NCI-H1417 treated with DMSO at 0.1 percent for 48 hours (cell line): ENCODE data around the gene BRSK2.
"Not testable (repeated sequence)": the region's sequence is repeated elsewhere in the genome, so short reads cannot be mapped to it uniquely, and the experiment has no call there.

Experiments used
- DNase-seq: peaks from one replicate; lab custom pipeline; 2025; lab: John Stamatoyannopoulos, UW

Gene BRSK2

GRCh38 chr11:1409852-1410125, 20.1 kb downstream of the BRSK2 start:
- DNase-seq = not testable (repeated sequence)

GRCh38 chr11:1410366-1411291, 20.9 kb downstream of the BRSK2 start:
- DNase-seq = no peak

GRCh38 chr11:1411301-1411700, 21.6 kb downstream of the BRSK2 start:
- DNase-seq = no peak

- DNase-seq = not testable (repeated sequence)
These were observed 22.0 kb downstream of the BRSK2 start for GRCh38 chr11:1411739-1412138.

GRCh38 chr11:1412377-1413095, 22.8 kb downstream of the BRSK2 start:
- no peak for DNase-seq

- DNase-seq = no peak
These were observed 24.9 kb downstream of the BRSK2 start for GRCh38 chr11:1414650-1415049.

GRCh38 chr11:1415631-1416030, 25.9 kb downstream of the BRSK2 start:
- no peak for DNase-seq

- not testable (repeated sequence) for DNase-seq
These were observed 28.6 kb downstream of the BRSK2 start for GRCh38 chr11:1418192-1418795.

GRCh38 chr11:1419811-1420210, 30.1 kb downstream of the BRSK2 start:
- DNase-seq = no peak

GRCh38 chr11:1421291-1421690, 31.6 kb downstream of the BRSK2 start:
- no peak for DNase-seq

GRCh38 chr11:1422481-1422880, 32.7 kb downstream of the BRSK2 start:
- no peak for DNase-seq

- no peak for DNase-seq
These were observed 33.2 kb downstream of the BRSK2 start for GRCh38 chr11:1422981-1423380.

GRCh38 chr11:1423406-1423805, 33.7 kb downstream of the BRSK2 start:
- not testable (repeated sequence) for DNase-seq

GRCh38 chr11:1425006-1425405, 35.3 kb downstream of the BRSK2 start:
- DNase-seq = no peak

- DNase-seq = no peak
These were observed 35.7 kb downstream of the BRSK2 start for GRCh38 chr11:1425439-1425838.

GRCh38 chr11:1428762-1429316, 39.1 kb downstream of the BRSK2 start:
- DNase-seq = no peak

- DNase-seq = no peak
These were observed 43.8 kb downstream of the BRSK2 start for GRCh38 chr11:1433568-1433967.

GRCh38 chr11:1433977-1434640, 44.4 kb downstream of the BRSK2 start:
- no peak for DNase-seq

- DNase-seq = not testable (repeated sequence)
These were observed 45.7 kb downstream of the BRSK2 start for GRCh38 chr11:1435479-1435819.

GRCh38 chr11:1435820-1436467, 46.2 kb downstream of the BRSK2 start:
- no peak for DNase-seq

GRCh38 chr11:1436468-1437039, 46.8 kb downstream of the BRSK2 start:
- no peak for DNase-seq
